HG02852 (cell line): ENCODE data around the gene TMEM256.

Source experiments
- ATAC-seq: cut with Tn5 transposase; IDR thresholded peaks from one replicate; pipeline ENCODE4 v1.9.1; 2021; ENCODE audit warnings: mild to moderate bottlenecking, moderate library complexity; ENCODE audit not compliant: unreplicated experiment

TMEM256 gene

DNA sequence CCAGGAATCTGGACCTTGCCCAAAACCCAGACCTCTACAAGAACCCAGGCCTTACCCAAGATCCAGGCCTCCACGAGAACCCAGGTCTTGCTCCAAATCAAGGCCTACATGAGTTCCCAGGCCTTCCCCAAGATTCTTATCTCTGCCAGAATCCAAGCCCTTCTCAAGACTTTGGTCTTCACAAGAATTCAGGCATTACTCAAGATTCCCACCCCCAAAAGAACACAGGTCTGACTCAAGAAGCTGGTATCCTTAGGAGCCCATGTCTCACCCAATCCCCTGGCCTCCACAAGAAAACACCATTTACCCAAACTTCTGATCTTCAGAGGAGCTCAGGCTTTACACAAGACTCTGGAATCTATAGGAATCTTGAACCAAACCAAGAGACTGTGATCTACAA, 27.3 kb upstream of the TMEM256 start:
- no peak for ATAC-seq

DNA sequence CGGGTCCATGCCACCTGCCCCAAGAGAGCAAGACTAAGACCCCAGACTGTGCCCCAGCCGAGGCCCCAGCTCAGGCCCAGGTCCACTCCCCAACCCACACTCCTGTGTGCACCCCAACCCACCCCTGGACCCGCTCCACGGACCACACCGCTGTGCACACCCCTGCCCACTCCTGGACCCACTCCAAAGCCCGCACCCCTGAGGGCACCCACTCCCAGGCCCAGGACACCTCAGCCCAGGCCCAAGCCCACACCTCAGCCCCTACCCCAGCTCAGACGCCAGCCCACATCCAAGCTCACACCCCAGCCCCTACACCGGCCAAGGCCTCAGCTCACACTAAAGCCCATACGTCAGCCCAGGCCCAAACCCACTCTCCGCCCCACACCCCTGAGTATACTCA, 25.8 kb upstream of the TMEM256 start:
- no peak for ATAC-seq

DNA sequence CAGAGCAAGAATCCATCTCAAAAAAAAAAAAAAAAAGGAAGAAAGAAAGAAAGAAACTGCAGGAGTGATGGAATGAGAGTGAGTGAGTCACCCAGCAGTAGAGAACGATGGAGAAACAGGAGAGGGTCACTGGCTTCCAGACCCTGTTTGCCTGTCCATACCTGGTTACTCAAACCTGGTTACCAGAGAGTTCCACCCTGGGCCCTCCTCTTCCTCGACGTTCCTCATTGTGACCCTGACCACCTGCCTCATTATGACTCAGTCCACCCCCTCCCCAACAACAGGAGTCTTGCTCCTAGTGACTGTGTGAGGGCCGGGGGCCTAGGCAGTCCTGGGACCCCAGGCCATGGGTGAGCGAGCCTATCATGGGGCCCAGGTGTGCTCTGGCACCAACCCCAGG, 24.7 kb upstream of the TMEM256 start, which contains the start of gene SPEM3:
TSS of gene SPEM3 (plus strand) at position 301 of the 400 bp plus-strand sequence. CDS start at position 347, 46 bp downstream.
- ATAC-seq: no peak

DNA sequence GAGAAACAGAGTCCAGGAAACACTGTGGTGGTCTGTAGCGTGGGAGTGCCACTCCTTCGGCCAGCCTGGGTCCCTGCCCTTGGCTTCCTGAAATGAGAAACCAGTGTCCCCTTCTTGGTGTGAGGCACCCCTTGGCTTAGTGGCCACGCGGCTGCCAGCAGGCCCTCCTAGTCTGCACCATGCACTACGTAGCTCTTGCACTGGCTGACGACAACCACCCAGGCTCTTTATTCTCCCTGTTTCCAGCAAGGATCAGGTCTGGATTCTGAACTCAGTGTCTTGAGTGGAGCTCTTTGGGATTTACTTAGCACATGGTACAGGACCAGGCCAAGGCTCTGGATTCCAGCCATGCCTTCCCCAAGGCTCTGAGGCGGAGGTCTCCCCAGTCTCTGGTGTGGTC, 23.7 kb upstream of the TMEM256 start:
- ATAC-seq: no peak

DNA sequence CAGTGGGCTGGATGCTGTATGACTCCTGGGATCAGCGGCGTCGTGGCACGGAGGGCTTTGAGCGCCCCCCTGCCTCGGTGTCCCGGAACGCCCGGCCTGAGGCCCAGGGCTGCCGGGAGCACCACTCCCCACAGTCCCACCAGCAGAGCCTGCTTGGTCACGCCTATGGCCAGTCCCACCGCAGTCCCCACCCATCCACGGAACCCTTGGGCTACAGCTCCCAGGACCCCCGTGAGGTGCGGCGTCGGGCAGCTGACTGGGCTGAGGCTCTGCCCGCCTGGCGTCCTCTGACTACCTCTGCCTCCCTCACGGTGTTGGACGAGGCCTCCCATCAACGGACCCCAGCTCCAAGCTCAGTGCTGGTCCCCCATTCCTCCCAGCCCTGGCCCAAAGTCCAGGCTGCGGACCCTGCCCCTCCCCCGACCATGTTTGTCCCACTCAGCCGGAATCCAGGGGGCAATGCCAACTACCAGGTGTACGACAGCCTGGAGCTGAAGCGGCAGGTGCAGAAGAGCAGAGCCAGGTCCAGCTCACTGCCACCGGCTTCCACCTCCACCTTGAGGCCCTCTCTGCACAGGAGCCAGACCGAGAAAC, 23.1 kb upstream of the TMEM256 start:
- no peak for ATAC-seq

DNA sequence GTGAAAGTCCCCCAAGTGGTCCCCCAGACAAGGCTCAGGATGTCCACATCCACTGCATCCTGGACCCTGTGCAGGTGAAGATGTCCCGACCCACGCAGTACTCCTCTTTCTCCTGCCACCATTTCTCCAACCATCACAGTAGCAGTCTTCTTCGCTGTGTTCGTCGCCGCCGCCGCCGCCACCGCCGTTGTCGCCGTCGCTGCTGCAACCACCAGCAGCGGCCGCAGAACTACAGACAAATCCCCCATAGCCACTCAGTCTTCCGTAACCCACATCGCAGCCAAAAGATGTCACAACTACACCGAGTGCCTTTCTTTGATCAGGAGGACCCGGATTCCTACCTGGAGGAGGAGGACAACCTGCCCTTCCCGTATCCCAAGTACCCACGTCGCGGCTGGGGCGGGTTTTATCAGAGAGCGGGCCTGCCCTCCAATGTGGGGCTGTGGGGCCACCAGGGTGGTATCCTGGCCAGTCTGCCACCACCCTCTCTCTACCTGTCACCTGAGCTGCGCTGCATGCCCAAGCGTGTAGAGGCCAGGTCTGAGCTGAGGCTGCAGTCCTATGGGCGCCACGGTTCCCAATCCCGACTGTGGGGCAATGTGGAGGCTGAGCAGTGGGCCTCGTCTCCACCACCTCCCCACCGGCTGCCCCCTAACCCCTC, 22.4 kb upstream of the TMEM256 start:
- no peak for ATAC-seq

DNA sequence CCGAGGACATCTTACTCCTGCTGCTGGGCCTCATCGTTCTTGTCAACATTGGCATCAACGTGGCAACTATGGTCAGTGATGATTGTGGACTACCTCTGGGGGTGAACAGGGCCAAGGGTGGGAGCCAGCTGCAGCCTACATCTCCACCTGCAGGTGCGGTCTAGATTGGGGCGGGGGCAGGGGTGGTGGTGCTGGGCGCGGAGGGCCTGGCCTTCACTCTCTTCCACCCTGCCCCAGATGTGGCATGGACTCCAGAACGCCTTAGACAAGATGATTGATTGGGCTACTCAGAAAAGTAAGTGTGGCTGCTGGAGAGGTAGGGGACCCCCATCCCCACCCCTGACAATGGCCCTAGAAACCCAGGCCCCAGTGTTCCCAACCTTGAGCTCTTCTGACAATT, 21.9 kb upstream of the TMEM256 start:
- ATAC-seq: no peak

DNA sequence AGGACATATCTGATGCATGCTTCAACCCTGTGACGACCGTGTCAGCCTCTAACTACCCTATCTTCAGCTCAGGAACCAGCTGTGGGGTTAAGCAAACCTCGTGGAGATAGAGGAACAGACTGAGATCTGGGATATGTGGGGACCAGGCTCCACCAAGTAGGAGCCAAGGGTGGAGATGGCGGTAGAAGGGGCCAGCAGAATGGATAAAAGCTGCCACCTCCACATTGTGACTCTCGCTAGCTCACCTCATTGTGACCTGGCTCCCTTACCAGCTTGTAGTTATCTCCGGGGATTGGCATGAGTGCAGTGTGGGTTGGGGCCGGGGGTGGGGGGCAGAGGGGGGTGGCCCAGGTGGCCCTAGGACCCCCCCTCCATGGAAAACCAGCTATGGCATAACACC, 21.4 kb upstream of the TMEM256 start, which contains the start of gene SPEM2:
TSS of gene SPEM2 (plus strand) at position 301 of the 400 bp plus-strand sequence. CDS start at position 374, 73 bp downstream.
- ATAC-seq: no peak

DNA sequence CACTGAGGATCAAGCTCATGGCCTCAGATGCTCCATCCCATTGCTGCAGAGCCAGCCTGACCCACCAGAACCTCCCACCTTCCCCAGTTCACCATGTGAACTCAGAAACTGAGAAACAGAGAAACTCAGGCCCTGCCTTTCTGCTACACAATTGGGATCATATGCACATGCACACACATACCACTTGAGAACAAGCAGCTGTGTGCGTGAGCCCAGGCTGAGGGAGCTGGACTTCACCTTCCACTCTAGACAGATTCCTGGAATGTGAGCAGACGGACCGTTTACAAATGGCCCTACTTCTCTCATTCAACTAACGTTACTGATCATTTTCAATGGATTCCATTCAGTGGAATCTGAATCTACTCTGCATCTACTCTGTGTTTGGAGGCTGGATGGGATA, 19.8 kb upstream of the TMEM256 start:
- no peak for ATAC-seq

DNA sequence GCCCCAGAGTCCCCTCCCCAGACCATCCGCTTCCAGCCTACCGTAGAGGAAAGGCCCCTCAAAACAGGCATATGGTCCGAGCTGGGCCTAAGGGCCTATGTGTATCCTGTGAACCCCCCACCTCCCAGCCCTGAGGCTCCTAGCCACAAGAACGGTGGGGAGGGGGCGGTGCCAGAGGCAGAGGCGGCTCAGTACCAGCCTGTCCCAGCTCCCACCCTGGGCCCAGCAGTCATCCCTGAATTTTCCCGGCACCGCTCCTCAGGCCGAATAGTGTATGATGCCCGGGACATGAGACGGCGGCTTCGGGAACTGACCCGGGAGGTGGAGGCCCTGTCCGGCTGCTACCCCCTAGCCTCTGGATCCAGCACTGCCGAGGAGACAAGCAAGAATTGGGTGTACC, 17.3 kb upstream of the TMEM256 start:
- ATAC-seq: no peak

DNA sequence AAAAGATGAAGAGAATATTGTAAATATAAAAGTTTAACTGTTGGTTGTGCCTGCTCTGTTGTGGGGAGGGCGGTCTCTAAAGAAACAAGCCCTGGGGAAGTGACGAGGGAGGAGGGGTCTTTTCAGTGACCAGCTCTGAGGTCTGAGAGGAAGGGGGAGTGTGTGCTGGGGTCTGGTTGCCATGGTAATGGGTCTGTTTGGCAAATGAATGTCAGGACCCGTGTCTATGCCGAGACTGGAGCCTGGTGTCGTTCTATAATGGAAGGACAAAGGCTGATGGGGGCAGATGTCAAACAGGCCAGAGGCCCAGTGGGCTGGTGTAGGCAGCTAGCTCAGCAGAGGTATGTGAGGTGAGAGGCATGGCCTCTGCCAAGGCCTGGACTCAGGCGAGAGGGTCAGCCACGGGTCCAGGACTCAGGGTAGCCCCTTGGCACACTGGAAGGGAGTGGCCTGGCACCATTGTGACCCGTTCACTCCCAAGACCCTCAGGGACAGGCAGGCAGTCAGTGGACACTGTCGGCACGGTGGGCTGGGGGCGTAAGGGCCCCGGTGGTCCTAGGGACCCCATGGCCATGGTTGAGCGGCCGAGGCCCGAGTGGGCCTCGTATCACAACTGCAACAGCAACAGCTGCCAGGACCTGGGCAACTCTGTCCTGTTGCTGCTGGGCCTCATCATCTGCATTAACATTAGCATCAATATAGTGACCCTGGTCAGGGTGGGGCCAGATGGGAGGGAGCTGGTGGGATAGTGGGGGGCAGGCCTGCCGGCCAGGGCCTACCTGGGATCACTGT, 16.1 kb upstream of the TMEM256 start, which contains the start of gene SPEM1:
TSS of gene SPEM1 (plus strand) at position 506 of the 792 bp plus-strand sequence. CDS start at position 567, 61 bp downstream.
- no peak for ATAC-seq

DNA sequence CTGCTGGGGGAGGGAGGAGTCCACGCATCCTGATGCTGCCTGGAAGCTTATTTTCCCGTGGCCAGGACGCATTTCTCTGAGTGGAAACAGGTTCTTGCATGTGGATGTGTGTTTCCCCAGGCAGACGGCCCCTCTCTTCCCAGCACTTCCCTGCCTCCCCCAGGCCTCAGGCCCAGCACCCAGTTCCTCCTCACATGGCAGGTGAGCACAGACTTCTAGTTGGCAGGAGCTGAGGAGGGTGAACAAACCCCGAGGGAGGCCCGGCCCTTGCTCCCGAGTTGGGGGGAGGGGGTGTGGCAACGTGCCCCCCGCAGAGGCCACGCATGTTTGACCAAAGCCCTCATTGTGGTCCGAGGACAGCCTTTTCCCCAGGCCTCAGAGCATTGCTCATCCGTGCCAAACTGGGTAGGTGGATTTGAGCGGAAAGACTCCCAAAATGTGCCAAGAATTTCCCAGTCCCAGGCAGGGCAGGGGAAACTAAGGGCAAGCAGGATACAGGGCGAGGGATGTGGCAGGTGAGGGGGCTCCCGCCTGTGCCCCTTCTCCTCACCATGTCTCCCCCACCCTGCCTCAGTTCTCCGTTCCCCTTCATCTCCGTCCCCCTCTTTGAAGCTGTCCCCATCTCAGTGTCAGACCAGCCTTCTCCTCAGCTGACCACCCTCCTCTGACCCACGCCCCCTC, 14.7 kb upstream of the TMEM256 start:
- no peak for ATAC-seq

DNA sequence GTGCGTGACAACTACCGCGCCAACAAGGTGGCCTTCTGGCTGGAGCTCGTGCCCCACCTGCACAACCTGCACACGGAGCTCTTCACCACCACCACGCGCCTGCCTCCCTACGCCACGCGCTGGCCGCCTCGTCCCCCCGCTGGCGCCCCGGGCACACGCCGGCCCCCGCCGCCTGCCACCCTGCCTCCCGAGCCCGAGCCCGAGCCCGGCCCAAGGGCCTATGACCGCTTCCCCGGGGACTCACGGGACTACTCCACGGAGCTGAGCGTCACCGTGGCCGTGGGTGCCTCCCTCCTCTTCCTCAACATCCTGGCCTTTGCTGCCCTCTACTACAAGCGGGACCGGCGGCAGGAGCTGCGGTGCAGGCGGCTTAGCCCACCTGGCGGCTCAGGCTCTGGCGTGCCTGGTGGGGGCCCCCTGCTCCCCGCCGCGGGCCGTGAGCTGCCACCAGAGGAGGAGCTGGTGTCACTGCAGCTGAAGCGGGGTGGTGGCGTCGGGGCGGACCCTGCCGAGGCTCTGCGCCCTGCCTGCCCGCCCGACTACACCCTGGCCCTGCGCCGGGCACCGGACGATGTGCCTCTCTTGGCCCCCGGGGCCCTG, 13.3 kb upstream of the TMEM256 start:
- no peak for ATAC-seq

DNA sequence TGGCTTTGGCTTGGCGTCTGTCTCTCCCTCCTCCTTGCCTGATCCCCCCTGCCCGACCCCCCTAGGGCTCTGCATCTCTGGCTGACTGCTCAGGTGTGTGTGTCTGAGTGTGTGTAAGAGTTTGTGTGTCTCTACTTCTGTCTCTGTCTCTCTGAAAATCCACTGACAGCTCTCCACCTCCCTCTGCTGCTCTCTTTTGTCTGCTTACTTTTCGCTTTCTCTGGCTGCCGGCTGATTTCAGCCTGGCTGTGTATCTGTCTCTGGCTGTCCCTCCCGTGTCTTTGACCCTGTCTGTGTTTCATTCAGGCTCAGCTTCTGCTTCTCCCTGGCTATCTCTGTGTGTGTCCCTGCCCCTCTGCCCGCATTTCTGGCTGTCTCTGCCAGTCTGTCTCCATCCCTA, 12.4 kb upstream of the TMEM256 start:
- ATAC-seq: no peak

DNA sequence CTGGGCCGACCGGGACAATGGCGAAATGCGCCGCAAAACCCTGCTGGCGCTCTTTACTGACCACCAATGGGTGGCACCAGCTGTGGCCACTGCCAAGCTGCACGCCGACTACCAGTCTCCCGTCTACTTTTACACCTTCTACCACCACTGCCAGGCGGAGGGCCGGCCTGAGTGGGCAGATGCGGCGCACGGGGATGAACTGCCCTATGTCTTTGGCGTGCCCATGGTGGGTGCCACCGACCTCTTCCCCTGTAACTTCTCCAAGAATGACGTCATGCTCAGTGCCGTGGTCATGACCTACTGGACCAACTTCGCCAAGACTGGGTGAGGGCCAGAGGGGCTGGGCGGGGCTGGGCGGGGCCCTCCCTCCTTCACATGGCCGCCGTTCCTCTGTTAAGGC, 11.9 kb upstream of the TMEM256 start:
- no peak for ATAC-seq

DNA sequence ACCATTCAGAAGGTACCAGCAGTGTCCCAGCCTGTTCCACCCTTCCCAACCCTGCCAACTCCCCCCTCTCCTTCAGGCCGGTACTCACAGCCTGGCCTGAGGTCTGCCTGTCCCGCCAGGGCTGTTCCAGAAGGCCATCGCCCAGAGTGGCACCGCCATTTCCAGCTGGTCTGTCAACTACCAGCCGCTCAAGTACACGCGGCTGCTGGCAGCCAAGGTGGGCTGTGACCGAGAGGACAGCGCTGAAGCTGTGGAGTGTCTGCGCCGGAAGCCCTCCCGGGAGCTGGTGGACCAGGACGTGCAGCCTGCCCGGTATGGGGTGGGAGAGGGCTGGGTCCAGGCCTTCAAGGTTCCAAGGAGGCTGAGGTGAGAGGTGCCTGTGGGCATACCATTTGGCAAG, 10.9 kb upstream of the TMEM256 start:
- ATAC-seq: no peak

DNA sequence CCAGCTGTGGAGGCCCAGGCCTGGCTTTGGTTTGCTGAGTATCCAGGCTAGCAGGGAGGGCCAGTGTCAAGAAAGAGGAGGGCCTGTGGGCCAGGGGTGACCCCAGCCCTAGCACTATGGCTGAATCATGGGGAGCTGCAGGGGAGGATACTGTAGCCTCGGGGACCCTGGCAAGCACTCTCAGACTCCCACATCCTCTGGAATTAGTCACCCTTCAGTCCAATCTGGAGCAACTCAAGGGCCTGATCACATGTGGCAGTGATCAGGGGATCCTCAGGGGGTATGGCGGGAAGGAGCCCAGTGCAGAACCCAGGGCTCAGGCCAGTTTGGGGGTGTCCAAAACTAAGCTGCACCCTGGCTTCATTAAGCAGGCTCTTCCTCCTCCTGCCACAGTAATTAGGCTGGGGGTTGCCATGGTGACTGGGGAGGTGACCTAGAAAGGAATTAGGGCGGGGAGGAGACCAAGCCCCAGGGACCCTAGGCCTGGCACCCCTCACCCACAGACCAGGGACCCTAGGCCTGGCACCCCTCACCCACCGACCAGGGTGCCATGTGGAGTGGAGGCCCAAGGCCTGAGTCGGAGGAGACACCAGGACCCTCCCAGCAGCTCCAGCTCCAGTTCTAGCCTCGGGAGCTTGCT, 9.6 kb upstream of the TMEM256 start:
- no peak for ATAC-seq

DNA sequence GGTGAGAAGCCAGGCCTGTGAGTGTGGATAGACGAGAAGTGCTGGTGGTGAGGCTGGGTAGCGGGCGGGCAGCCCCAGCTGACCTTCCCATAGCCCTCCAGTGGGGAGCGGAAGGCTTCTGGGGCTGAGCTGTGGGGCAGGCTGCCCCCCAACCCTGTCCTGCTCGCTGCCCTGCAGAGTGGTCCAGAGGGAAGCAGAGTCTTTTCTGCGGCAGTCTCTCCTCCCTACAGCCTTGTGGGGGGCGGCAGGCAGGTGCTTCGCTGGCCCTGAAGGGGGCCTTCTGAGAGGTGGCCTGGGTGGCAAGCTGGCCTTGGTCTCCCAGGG, 7.5 kb upstream of the TMEM256 start:
- no peak for ATAC-seq

DNA sequence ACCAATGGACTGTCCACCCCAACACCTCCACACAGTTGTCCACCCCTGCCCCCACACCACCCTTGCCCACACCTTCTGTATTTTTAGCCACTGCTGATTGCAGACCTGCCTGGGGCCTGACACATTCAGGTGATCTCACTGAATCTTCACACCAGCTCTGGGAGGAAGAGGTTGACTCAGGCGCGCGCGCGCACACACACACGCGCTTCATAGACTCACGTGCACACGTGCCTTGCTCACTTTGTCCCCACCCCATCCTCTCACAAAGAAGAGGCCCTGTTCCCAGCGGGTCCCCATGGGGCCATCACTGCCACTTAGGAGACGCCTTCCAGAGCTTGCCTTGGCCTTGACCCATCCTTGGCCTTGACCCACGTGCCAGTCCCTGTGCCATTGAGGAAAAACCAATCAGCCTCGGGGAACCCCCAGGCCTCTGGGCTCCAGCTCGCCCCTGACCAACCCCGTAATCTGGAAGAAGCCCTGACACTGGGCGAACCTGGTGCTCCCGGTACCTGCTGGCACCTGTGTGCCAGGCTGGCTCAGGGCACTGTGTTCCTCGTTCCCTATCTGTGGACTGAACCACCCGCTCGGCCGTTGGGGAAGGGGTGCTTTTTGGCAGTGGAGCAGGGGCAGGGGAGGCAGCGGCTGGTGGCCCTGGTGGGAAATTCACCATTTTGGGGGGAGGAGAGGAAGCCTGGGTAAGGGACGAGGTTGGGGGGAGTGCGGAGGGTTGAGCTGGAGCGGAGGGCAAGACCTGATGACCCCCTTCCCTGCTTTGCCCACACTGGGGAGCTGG, 6.9 kb upstream of the TMEM256 start:
- ATAC-seq: no peak

DNA sequence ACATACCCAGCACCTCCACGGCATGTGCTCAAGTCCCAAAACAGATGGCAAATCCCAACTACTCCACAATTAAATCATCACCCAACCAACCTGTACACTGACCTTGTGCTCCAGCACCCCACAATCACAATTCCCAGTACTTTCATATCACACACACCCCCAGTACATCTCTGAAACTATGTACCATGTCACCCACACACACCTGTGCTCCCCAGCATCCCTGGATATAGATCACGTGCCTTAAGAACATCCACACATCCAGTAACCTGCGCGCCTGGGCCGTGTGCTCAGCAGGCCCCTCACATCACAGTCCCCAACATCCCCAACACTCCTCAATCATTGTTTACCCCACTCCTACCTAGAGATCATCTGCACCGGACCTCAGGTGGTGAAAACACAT, 5.8 kb upstream of the TMEM256 start:
- ATAC-seq: no peak
